WTC11 (cell line): Measurements from ENCODE around the gene ISM1. TPM values are rescaled to one million over a fixed set of nuclear protein-coding genes. Genes with fewer than 3 reads are reported as not detected.

ENCODE experiments used
- ATAC-seq: fragments of 200-7000 bp; cut with Tn5 transposase; 2 replicates; pipeline ENCODE4 v1.10.0; 2021; ENCODE audit warnings: mild to moderate bottlenecking, moderate library complexity
- CTCF ChIA-PET: fragments of 300-600 bp; sonication (Branson Sonifier 250); formaldehyde crosslinking; loops from one replicate; lab custom pipeline; 2021; ENCODE audit warnings: antibody characterized with exemption; lab: Charles Lee
- POLR2A ChIA-PET: fragments of 350-600 bp; sonication (Branson Sonifier 250); formaldehyde crosslinking; loops from one replicate; lab custom pipeline; 2021; ENCODE audit warnings: antibody characterized with exemption; lab: Charles Lee
- DNase-seq: peaks from one replicate; pipeline ENCODE4 v3.0.0; 2021; ENCODE audit warnings: low spot score
- H3K27ac Mint-ChIP-seq: 2 replicates; pipeline ENCODE4 v1.8.0; 2021; ENCODE audit warnings: mixed read lengths
- H3K27me3 Mint-ChIP-seq: 2 replicates; pipeline ENCODE4 v1.8.0; 2021; ENCODE audit warnings: low read depth, mild to moderate bottlenecking, moderate library complexity, mixed read lengths
- H3K36me3 Mint-ChIP-seq: 2 replicates; pipeline ENCODE4 v1.8.0; 2021; ENCODE audit warnings: mixed read lengths
- H3K4me1 Mint-ChIP-seq: 2 replicates; pipeline ENCODE4 v1.8.0; 2022; ENCODE audit warnings: mixed read lengths
- H3K4me3 Mint-ChIP-seq: 2 replicates; pipeline ENCODE4 v1.8.0; 2021; ENCODE audit warnings: mild to moderate bottlenecking, moderate library complexity, mixed read lengths
- H3K9me3 Mint-ChIP-seq: 2 replicates; pipeline ENCODE4 v1.8.0; 2021; ENCODE audit warnings: mixed read lengths
- AFF4 ChIP-seq: sonication (generic); formaldehyde crosslinking; IDR thresholded peaks from 2 replicates; pipeline ENCODE4 v1.8.1; 2023; ENCODE audit warnings: mild to moderate bottlenecking, missing genetic modification reagents, borderline replicate concordance
- ARID4B ChIP-seq: sonication (generic); formaldehyde crosslinking; IDR thresholded peaks from 2 replicates; pipeline ENCODE4 v1.8.0; 2023; ENCODE audit warnings: missing genetic modification reagents, mild to moderate bottlenecking, borderline replicate concordance
- EMX1 ChIP-seq: fragments of 250-450 bp; sonication (Bioruptor Pico); IDR thresholded peaks from 2 replicates; pipeline ENCODE4 v1.8.0; 2021; ENCODE audit warnings: mild to moderate bottlenecking
- ETV6 ChIP-seq: sonication (generic); formaldehyde crosslinking; IDR thresholded peaks from 2 replicates; pipeline ENCODE4 v1.8.1; 2022; ENCODE audit warnings: mild to moderate bottlenecking, missing genetic modification reagents
- FOXP4 ChIP-seq: sonication (generic); formaldehyde crosslinking; IDR thresholded peaks from 2 replicates; pipeline ENCODE4 v1.8.0; 2022; ENCODE audit warnings: mild to moderate bottlenecking, missing genetic modification reagents
- GRHL2 ChIP-seq: fragments of 250-450 bp; sonication (Bioruptor Pico); IDR thresholded peaks from 2 replicates; pipeline ENCODE4 v1.8.0; 2022; ENCODE audit warnings: mild to moderate bottlenecking, moderate library complexity; ENCODE audit not compliant: insufficient replicate concordance, severe bottlenecking
- IRF2 ChIP-seq: sonication (generic); formaldehyde crosslinking; IDR thresholded peaks from 2 replicates; pipeline ENCODE4 v1.8.0; 2022; ENCODE audit warnings: low read depth, missing genetic modification reagents, borderline replicate concordance
- NR1H2 ChIP-seq: sonication (generic); formaldehyde crosslinking; IDR thresholded peaks from 2 replicates; pipeline ENCODE4 v1.9.0; 2021; ENCODE audit warnings: mild to moderate bottlenecking, moderate library complexity, missing genetic modification reagents
- NR2C2 ChIP-seq: sonication (generic); formaldehyde crosslinking; IDR thresholded peaks from 2 replicates; pipeline ENCODE4 v1.8.0; 2022; ENCODE audit warnings: mild to moderate bottlenecking, missing genetic modification reagents
- PRRX2 ChIP-seq: fragments of 250-450 bp; sonication (Bioruptor Pico); IDR thresholded peaks from 2 replicates; pipeline ENCODE4 v1.8.0; 2021; ENCODE audit warnings: mild to moderate bottlenecking
- SOX15 ChIP-seq: fragments of 250-450 bp; sonication (Bioruptor Pico); IDR thresholded peaks from 2 replicates; pipeline ENCODE4 v1.9.0; 2021; ENCODE audit warnings: mild to moderate bottlenecking
- USF1 ChIP-seq: sonication (generic); formaldehyde crosslinking; IDR thresholded peaks from 2 replicates; pipeline ENCODE4 v1.8.0; 2022; ENCODE audit warnings: mild to moderate bottlenecking, missing genetic modification reagents
- ZBTB21 ChIP-seq: sonication (generic); formaldehyde crosslinking; IDR thresholded peaks from 2 replicates; pipeline ENCODE4 v1.8.1; 2023; ENCODE audit warnings: mild to moderate bottlenecking, missing genetic modification reagents, borderline replicate concordance
- ZNF232 ChIP-seq: sonication (generic); formaldehyde crosslinking; IDR thresholded peaks from 2 replicates; pipeline ENCODE4 v1.8.0; 2022; ENCODE audit warnings: mild to moderate bottlenecking, missing genetic modification reagents
- ZNF317 ChIP-seq: sonication (generic); formaldehyde crosslinking; IDR thresholded peaks from 2 replicates; pipeline ENCODE4 v1.8.1; 2023; ENCODE audit warnings: low read depth, mild to moderate bottlenecking, moderate library complexity, missing genetic modification reagents, borderline replicate concordance
- ZSCAN18 ChIP-seq: fragments of 250-450 bp; sonication (Bioruptor Pico); IDR thresholded peaks from 2 replicates; pipeline ENCODE4 v2.1.2; 2022; ENCODE audit warnings: mild to moderate bottlenecking, moderate library complexity
- total RNA-seq: library from RNA; stranded (reverse); gene quantifications from 3 replicates; pipeline ENCODE4 v1.2.3, GENCODE V29; 2021
- TF ChIP-seq, protein P1 (sequence below): sonication (generic); formaldehyde crosslinking; IDR thresholded peaks from 2 replicates; pipeline ENCODE4 v1.8.1; 2023; ENCODE audit warnings: mild to moderate bottlenecking, missing genetic modification reagents
- TF ChIP-seq, protein P2 (sequence below): fragments of 250-450 bp; sonication (Bioruptor Pico); IDR thresholded peaks from 2 replicates; pipeline ENCODE4 v1.9.0; 2021; ENCODE audit warnings: mild to moderate bottlenecking

ISM1 gene
- total RNA-seq, 1 experiment from 2014 or later, result 0.52 TPM

GRCh38 chr20:13320702-13321101, 99.6 kb downstream of the ISM1 start:
- H3K36me3 Mint-ChIP-seq, result peaks cover 21% of the 10 kb centered on the region
- CTCF ChIA-PET, result interaction anchor here (0.7 to 4.7 kb wide), 2 partner anchors 225 to 226 kb away, joined by 3 to 153 read pairs; no protein-coding TSS in a partner anchor
- TF ChIP-seq ZNF317 (CRISPR knock-in tag), result peak; percentile 75
- no peak for TF ChIP-seq IRF2 (CRISPR knock-in tag)

GRCh38 chr20:13321416-13321815, 100.3 kb downstream of the ISM1 start:
- H3K4me1 Mint-ChIP-seq, result peaks cover 24% of the 10 kb centered on the region
- CTCF ChIA-PET, result interaction anchor here (4.7 kb wide), 1 partner anchor 224 kb away, joined by 153 read pairs; no protein-coding TSS in a partner anchor
- ATAC-seq, result no peak
- TF ChIP-seq AFF4 (no peak), ETV6 (CRISPR knock-in tag) (no peak), ZNF232 (CRISPR knock-in tag) (no peak), NR2C2 (CRISPR knock-in tag) (no peak), FOXP4 (CRISPR knock-in tag) (no peak), ARID4B (CRISPR knock-in tag) (no peak), USF1 (CRISPR knock-in tag) (no peak), ZBTB21 (CRISPR knock-in tag) (no peak), ZSCAN18 (CRISPR knock-in tag) (no peak), SOX15 (CRISPR knock-in tag) (no peak), NR1H2 (CRISPR knock-in tag) (no peak), EMX1 (CRISPR knock-in tag) (no peak), GRHL2 (CRISPR knock-in tag) (no peak), PRRX2 (CRISPR knock-in tag) (no peak)
- TF ChIP-seq, protein P1, sequence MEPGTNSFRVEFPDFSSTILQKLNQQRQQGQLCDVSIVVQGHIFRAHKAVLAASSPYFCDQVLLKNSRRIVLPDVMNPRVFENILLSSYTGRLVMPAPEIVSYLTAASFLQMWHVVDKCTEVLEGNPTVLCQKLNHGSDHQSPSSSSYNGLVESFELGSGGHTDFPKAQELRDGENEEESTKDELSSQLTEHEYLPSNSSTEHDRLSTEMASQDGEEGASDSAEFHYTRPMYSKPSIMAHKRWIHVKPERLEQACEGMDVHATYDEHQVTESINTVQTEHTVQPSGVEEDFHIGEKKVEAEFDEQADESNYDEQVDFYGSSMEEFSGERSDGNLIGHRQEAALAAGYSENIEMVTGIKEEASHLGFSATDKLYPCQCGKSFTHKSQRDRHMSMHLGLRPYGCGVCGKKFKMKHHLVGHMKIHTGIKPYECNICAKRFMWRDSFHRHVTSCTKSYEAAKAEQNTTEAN, result no peak
- TF ChIP-seq, protein P2, sequence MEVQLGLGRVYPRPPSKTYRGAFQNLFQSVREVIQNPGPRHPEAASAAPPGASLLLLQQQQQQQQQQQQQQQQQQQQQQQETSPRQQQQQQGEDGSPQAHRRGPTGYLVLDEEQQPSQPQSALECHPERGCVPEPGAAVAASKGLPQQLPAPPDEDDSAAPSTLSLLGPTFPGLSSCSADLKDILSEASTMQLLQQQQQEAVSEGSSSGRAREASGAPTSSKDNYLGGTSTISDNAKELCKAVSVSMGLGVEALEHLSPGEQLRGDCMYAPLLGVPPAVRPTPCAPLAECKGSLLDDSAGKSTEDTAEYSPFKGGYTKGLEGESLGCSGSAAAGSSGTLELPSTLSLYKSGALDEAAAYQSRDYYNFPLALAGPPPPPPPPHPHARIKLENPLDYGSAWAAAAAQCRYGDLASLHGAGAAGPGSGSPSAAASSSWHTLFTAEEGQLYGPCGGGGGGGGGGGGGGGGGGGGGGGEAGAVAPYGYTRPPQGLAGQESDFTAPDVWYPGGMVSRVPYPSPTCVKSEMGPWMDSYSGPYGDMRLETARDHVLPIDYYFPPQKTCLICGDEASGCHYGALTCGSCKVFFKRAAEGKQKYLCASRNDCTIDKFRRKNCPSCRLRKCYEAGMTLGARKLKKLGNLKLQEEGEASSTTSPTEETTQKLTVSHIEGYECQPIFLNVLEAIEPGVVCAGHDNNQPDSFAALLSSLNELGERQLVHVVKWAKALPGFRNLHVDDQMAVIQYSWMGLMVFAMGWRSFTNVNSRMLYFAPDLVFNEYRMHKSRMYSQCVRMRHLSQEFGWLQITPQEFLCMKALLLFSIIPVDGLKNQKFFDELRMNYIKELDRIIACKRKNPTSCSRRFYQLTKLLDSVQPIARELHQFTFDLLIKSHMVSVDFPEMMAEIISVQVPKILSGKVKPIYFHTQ, result no peak

More at GRCh38 chr20:13320702-13321101, 99.6 kb downstream of the ISM1 start:
- Mint-ChIP-seq H3K27me3 (no peaks in the 10 kb centered on the region), H3K4me1 (peaks cover 24% of the 10 kb centered on the region), H3K9me3 (peaks cover 36% of the 10 kb centered on the region), H3K27ac (no peak overlapping the region), H3K4me3 (no peak overlapping the region)
- no peak for DNase-seq
- no peak for ATAC-seq
- POLR2A ChIA-PET, result no interaction called here

More at GRCh38 chr20:13321416-13321815, 100.3 kb downstream of the ISM1 start:
- Mint-ChIP-seq H3K27ac (no peak overlapping the region), H3K9me3 (peaks cover 32% of the 10 kb centered on the region), H3K4me3 (no peak overlapping the region), H3K36me3 (peaks cover 19% of the 10 kb centered on the region), H3K27me3 (no peaks in the 10 kb centered on the region)
- POLR2A ChIA-PET, result interaction anchor here (0.6 to 0.7 kb wide), 2 partner anchors 73 to 233 kb away, joined by 6 to 7 read pairs; no protein-coding TSS in a partner anchor
- DNase-seq, result no peak
